RPMI8226 (cell line): ENCODE results near the gene PTTG1.
"Not testable (repeated sequence)": the region's sequence is repeated elsewhere in the genome, so short reads cannot be mapped to it uniquely, and the experiment has no call there.

Experiments used
- DNase-seq: peaks from one replicate; pipeline ENCODE4 v3.0.0-alpha.2; 2015

PTTG1 gene

DNA sequence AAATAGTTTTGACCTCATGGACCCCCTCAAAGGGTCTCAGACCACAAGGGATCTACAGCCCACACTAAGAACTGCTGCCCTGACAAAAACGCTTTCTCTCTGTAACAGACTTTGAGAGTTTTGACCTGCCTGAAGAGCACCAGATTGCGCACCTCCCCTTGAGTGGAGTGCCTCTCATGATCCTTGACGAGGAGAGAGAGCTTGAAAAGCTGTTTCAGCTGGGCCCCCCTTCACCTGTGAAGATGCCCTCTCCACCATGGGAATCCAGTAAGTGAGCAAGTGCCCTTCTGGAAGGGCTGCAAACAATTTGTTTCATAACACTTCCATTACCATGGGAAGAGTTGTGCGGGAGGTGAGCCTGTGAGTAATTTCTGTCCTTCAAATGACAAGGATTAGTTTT, 6.0 kb downstream of the PTTG1 start:
- no peak for DNase-seq

DNA sequence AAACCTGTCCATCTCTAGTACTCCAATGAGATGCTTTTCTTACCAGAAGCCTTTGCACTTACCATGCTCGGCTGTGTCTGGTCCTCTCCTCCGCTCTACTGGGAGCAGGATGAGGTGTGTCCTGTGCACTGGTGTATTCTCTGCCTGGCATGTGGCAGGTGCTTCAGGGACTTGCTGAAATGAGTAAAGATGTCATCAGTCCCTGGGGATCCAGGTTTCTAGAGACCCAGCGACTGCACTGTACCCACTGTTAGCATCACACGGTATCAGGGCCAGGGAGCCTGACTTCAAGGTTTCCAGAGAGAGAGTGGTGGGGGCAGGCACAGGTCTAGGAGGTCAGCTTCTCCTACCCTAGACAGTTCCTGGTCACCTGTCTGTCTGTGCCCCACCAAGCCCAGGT, 10.5 kb downstream of the PTTG1 start:
- no peak for DNase-seq

DNA sequence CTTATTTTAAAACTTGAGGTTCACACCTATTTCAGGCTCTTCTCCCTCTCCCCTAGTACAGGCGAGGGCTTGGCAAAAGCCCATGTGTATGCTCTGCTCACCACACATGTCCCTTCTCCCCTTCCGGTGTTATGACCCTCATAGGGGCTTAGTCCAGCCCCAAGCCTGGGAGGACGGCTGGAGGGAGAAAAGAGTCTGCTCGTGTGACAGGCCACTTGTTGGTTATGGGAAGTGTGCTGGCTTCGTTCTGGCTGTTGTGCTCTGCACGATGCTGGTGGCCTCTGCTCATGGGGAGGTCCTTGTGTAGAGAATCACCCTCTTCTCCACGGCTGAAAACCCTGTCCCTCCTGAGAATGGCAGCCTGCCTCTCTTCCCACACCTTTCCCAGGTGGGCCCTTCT, 11.1 kb downstream of the PTTG1 start:
- no peak for DNase-seq

DNA sequence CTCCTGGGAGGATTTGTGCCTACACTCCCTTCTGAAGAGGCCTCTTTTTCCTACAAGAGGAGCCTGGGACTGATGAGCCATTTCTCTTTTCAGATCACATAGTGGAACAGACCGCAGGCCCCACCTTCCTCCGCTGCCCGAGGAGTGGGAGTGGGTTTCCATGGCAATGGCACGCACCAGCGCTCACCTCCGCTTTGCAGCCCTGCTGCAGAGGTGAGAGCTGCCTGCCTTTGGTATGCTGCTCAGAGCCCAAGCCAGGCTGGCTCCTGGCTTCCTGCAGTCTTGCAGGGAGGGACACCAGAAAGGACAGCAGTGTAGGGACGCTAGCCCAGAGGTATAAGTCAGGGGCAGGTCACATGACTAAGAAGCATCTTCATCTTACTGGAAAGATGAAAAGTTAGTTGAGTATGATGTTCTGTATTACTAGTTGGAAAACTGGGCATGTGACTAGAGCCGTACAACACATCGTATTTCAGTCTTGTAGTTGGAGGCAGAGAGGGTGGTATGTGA, 12.4 kb downstream of the PTTG1 start:
- DNase-seq = no peak

DNA sequence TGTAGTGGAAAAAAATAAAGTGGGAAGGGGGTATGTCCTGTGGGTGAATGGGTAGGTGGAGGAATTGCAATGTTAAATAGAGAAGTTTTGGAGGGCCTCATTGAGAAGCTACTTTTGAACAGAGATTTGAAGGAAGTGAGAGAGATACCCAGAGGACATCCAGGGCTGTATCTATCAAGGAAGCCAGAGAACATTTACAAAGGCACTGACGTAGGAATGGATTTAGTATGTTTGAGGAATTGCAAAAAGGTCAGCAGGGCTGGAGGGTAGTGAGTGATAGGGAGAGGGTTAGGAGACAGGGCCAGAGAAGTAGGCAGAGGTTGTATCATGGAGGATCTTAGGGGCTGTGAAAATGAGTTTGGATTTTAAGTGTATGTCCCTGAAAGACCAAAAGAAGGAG, 13.9 kb downstream of the PTTG1 start:
- DNase-seq = no peak

DNA sequence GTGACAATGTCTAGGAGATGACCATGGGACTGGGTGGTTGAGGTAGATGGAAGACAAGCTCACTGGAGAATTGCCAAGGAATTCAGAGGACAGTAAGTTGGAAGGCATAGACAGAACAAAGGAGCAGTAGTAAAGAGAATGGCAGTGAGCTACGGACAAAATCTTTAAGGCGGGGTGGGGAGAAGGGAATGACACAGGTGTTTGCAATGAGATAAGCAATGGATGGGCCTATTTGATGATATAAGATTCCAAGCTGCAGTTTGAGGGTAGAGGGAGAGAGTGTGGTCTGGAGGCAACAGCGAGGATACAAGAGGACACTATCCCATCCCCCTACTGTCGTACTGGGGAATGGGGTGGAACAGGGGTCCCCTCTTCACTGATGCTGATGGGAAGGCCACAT, 14.4 kb downstream of the PTTG1 start:
- no peak for DNase-seq

DNA sequence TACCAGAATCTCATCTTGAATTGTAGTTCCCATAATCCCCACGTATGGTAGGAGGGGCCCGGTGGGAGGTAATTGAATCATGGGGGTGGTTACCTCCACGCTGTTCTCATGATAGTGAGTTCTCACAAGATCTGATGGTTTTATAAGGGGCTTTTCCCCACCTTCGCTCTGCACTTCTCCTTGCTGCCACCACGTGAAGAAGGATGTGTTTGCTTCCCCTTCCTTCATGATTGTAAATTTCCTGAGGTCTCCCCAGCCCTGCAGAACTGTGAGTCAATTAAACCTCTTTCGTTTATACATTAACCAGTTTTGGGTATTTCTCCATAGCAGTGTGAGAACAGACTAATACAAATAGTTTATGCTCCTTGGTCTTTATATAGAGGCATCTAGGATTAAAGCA, 15.0 kb downstream of the PTTG1 start:
- not testable (repeated sequence) for DNase-seq

DNA sequence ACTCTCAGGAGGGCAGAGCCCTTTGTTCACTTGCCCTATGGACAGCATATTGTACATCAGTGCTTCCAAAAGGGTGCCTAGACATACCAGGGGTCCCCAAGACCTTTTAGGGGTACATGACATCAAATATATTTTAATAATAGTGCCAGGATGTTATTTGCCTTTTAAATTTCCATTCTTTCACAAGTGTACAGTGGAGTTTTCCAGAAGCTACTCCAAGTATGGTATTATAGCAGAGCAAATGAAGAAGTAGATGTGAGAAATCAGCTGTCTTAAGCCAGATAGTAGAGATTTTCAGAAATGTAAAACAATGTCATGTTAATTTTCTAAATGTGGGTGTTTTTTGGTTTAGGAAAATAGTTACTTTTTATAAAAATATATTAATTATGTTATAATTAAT, 15.6 kb downstream of the PTTG1 start:
- DNase-seq = no peak

DNA sequence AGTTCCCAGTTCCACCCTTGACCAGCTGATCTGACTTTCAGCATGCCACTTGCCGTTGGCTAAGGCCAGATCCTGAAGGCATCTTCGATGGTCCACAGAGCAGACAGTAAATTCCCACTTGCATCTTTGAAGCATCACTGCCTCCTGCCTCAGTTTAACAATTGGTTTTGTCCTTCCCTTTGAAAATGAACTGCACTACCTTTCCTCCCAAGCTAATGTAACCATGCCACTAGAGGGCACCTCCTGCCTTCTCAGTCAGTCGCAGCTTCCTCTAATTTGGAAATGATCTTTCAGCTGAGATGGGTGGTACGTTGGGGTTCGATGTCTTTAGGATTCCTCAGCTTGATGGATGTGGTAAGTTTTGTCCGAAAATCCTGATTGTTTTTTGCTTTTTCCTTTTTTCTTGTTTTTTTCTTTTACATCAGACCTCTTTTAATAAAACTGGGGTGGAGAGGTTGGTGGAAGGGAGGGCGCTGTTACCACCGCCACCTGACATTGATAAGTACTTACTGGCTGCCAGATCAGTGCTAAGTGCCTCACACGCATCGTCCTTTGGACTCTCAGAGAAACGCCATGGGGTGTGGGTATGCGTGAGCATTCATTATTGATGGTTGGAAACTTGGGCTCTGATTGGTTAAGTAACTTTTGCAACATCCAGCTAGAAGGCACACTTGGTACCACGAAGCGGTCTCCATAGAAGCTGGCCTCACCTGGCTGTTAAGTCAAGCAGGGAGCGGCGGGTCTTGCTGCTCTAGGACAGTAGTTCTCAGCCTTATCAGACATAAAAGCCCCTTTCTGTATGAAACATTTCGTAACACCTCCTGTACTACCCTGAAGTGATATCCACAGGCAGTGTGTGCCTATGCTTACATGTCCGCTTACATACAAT, 16.9 kb downstream of the PTTG1 start:
- peak; percentile 63 for DNase-seq

DNA sequence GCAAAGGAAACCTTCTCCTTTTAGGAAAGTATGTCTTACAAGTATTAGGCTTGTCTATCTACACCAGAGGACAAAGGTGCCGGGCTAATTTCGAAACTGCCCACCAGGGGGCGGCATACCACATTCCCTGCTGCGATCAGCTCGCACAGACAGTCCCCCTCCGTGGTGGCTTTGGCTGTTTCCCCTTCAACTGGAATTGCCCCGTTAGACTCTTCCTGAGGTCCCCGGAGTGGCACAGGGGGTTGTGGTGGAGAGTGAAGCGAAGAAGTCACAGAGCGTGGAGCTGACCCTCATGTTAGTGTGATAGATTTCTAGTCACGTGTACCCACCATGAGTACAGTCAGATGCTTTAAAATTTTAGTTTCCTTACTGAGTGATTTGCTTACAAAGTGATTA, 17.5 kb downstream of the PTTG1 start:
- peak; percentile 80 for DNase-seq

DNA sequence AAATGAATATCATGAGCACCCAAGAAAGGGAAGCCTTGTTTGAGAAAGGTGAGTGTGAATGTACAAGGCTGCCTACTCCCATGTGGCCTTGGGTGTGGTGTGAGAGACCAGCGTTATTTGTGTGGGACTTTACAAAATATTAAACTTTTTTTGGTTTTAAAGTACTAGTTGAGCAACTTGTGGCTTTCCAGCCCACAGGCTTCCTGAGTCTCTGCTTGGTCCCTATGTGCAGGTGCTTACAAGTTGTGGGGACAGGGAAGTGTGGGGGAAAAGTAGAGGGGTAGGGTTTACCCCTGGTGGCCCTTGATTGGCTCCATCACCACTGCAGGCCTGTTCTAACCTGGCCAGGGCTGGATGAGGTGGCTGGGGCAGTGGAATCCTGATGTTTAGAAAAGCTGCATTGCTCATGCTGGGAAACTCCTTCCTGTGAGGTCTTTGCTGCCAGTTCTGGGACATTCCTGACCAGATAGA, 19.7 kb downstream of the PTTG1 start:
- DNase-seq = no peak

DNA sequence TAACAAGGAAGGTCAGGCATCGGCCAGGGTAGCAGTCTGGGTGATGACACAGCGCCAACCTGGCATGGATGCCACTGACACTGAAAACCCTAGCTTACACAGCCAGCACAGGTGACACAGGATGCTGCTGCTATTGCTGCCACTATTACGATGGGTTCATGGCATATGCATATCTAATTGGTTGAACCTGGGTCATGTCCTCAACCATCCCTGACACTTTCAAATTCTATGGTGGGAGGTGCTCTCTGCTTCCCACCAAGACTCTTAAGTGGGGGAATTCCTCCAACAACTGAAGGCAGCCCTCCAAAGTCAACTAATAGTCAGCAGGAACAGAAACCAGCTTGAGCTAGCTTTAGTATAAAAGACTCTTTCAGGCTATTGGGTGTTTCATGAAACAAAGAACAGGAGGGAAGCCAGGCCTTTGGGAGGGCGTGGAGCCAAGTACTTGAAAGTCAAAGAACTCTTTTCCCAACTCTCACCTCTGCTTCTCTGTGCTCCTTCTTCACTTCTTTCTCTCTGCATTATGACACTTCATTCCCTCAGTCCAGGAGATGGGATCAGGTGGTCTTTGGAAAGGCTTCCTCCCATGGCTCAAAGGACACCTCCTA, 21.3 kb downstream of the PTTG1 start:
- DNase-seq = peak; percentile 15

DNA sequence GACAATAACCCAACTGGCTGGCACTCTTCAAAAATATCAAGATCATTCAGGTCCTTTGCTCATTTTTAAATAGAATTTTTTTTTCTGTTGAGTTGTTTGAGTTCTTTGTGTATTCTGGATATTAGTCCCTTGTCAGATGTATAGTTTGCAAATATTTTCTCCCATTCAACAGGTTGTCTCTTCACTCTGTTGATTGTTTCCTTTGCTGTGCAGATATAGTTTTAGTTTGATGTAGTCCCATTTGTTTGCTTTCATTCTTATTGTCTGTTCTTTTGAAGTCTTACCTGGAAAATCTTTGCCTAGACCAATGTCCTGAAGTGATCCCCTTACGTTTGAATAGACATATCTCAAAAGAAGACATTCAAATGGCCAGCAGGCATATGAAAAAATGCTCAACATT, 22.8 kb downstream of the PTTG1 start:
- no peak for DNase-seq

DNA sequence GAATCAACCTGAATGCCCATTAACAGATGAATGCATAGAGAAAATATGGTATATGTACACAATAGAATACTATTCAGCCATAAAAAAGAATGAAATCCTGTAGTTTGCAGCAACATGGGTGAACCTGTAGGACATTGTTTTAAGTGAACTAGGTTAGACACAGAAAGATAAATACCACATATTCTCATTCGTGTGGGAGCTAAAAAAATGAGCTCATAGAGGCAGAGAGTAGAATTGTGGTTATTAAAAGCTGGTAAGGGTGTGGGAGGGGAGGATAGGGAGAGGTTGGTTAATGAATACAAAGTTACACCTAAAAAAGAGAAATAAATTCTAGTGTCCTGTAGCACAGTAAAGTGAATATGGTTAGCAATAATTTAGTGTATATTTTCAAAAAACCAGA, 23.5 kb downstream of the PTTG1 start:
- no peak for DNase-seq

DNA sequence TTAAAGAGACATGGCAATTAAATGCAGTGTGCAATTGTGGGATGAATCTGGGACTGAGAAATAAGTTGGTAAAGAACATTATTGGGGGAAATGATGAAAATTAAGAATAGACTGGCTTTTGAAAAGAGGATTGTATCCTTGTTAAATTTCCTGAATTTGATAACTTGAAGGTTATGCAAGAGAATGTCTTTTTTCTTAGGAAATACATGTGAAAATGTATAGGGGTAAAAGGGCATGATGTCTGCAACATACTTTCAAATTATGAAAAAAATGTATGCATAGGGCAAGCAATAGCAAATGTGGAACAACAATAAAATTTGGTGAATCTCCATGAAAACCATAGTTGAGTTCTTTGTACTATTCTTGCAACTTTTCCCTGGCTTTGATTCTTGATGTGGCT, 24.1 kb downstream of the PTTG1 start:
- no peak for DNase-seq

DNA sequence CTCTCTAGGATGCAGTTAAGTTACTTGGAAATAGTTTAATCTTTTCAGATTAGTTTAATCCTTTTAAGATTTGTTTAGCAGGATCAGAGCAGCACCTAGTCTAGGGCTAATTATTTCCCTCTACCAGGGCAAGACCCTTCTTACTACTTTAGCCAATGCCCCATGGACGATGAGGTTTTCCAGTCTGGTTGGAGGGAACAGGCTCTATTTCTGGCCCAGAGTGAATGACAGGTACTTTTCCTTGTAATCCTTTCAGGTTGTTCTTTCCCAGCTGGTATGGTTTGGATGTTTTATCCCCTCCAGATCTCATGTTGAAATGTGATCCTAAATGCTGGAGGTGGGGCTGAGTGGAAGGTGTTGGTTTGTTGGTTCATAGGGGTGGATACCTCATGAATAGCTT, 27.2 kb downstream of the PTTG1 start:
- no peak for DNase-seq

DNA sequence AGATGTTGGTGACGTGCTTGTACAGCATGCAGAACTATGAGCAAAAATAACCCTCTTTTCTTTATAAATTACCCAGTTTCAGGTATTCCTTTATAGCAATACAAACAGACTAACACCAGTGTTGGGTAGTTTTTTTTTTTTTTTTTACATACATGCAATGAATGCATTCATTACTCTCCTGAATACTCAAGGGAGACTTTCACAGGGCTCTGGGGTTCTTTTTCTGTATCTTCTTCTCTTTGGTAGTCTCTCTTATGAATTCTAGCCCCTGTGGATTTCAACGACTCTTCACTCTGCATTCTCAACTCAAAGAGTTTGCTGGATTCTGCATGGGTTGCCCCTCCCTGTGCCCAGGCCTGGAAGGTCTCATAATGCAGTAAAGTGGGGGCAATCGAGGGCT, 27.8 kb downstream of the PTTG1 start:
- DNase-seq = no peak

DNA sequence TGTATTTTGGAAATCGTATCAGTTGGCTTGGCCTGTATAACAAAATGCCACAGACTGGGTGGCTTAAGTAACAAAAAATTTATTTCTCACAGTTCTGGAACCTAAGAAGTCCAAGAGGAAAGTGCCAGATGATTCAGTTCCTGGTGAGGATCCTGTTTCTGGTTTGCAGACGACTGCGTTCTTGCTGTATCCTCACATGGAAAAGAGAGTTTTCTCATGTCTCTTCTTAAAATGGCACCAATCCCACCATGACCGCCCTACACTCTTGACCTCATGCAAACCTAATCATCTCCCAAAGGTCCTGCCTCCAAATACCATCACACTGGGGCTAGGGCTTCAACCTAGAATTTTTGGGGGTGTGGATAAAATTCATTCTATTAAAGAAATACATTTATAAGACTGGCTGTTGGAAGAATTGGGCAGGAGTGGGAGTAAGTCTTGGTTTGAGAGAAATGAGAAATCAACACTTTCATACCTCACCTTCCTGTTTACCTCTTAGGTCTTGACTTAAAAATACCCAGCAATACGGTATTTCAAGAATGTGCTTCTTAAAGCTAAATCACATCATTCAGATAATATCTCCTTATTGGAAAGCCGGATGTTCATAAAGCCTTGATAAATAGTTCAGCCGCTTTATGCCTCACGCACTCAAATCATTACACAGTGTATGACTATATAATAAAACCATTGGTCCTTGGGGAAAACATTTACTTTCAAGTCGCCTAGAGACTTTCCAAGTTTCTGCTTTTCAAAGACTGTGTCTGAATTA, 28.7 kb downstream of the PTTG1 start:
- DNase-seq = no peak

DNA sequence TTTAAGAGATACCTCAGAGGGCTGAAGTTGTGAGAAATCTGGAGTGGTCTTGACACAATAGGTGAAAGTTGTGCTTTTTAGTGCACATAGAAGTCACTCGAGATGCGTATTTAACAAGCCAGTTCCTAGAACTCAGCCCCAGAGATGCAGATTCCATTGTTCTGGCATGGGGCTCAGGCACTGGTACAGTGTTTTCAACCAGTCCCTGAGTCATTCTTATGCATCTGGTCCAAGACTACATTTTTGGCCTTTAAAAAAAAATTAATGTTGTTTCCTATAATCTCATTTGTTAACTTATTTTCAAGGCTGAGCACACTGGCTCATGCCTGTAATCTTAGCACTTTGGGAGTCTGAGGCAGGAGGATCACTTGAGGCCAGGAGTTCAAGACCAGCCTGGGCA, 29.6 kb downstream of the PTTG1 start:
- no peak for DNase-seq

DNA sequence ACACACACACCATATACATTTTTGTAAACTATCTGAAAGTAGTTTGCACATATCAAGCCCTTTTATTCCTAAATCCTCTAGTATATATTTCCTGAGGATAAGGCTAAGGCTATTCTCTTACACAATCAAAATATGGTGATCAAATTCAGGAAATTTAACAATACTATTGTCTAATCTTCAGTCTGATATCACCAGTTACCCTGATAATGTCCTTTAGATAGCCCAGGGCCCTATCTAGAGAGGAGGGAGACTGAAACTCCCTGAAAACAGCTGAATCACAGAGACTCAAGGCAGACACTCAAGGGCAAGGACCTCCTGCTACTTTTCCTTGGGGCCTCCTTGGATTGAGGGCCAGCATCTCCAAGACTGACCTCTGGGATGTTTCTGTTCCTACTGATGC, 30.4 kb downstream of the PTTG1 start:
- no peak for DNase-seq

DNA sequence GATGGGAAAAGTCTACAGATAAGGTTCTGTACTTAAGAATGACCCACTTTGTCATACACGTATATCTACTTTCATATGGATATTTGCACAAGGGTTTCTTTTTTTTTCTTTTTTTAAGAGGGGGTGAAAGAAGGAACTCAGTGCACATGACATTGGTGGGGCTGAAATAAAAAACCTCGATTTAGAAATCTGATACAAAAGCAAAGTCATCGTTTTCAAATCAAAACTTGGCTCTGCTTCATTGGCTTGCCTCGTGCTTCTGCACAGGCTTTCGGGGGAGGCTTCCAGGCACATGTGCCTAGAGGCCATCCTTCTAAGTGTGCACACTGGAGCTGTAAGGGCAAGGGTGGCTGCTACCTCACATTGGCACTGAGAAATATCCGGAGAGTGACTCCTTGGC, 31.1 kb downstream of the PTTG1 start:
- DNase-seq = no peak

DNA sequence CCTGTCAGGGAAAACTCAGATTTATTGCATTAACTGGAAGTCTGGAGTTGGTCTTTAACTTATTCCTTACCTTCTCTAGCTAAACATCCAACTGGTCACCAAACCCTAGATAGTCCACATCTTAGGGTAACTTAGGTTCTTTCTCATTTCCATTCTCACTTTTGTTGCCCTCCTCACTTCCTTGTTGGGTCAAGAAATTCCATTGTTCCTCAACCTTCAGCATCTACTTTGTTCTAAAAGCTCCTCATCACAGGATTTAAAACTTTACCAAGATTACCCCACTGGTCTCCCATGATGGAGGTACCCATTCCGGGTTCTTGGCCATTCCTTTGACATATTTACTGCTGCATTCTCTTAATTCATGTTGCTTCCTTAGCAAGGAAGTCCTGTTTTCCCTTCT, 32.1 kb downstream of the PTTG1 start:
- DNase-seq = no peak

DNA sequence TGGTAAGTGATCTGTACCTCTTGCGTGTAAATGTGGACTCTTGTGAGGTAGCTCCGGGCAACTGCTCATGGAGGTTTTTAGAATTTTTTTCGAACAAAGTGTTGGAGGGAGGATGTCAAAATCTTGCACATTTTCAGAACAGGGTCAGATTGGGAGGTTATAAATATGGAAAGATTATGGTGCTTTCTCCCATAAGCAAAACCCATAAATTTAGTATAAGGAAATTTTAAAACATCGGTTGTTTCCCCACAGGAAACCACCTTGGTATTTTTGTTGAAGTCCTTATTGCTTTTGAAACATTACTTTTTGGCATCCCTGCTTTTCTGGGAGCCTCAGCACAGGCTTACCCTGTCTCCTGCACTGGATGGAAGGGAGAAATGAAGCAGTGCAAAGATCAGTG, 33.9 kb downstream of the PTTG1 start:
- DNase-seq = no peak
